K562 (cell line): ENCODE results near the gene SMIM3. TPM values are rescaled to one million over a fixed set of nuclear protein-coding genes. Genes with fewer than 3 reads are reported as not detected.

ENCODE experiments used
- ESRRA ChIP-seq: fragments of 450-650 bp; IDR thresholded peaks from 2 replicates; pipeline ENCODE4 v1.6.1; 2014; ENCODE audit warnings: low read depth, mild to moderate bottlenecking, moderate library complexity, borderline replicate concordance
- KDM1A ChIP-seq, 2 experiments: fragments of 450-650 bp; IDR thresholded peaks; 2 replicates each; pipeline ENCODE4 v1.6.1; 2016; ENCODE audit warnings: mild to moderate bottlenecking in 2 of 2
- KDM5B ChIP-seq: fragments of 200-600 bp; sonication (generic); IDR thresholded peaks from 2 replicates; pipeline ENCODE4 v1.6.1; 2012; ENCODE audit warnings: low read depth, mild to moderate bottlenecking, moderate library complexity, low read length, control low read depth, inconsistent platforms; ENCODE audit not compliant: insufficient replicate concordance
- KLF1 ChIP-seq: fragments of 450-650 bp; IDR thresholded peaks from 2 replicates; pipeline ENCODE4 v1.6.1; 2016; ENCODE audit warnings: missing genetic modification characterization, missing compliant biosample characterization
- KLF13 ChIP-seq: fragments of 450-650 bp; IDR thresholded peaks from 2 replicates; pipeline ENCODE4 v1.6.1; 2016; ENCODE audit warnings: missing genetic modification characterization, low read depth, mild to moderate bottlenecking, missing compliant biosample characterization, moderate library complexity, borderline replicate concordance
- KLF16 ChIP-seq: IDR thresholded peaks from 2 replicates; pipeline ENCODE4 v1.6.1; 2016; ENCODE audit warnings: antibody characterized with exemption
- L3MBTL2 ChIP-seq: fragments of 450-650 bp; IDR thresholded peaks from 2 replicates; pipeline ENCODE4 v1.6.1; 2016; ENCODE audit warnings: mild to moderate bottlenecking, moderate library complexity
- MAFG ChIP-seq: fragments of 450-650 bp; conservative IDR thresholded peaks from 2 replicates; pipeline ENCODE4 v1.6.1; 2016; ENCODE audit warnings: missing genetic modification characterization, missing compliant biosample characterization
- MAZ ChIP-seq, 2 experiments: fragments of 450-650 bp in 1 of 2; sonication (generic) in 1 of 2; formaldehyde crosslinking; IDR thresholded peaks in 1 of 2; conservative IDR thresholded peaks in 1 of 2; 2 replicates each; pipeline versions ENCODE4 v1.4.0 to v1.5.0; 2020; ENCODE audit warnings: mild to moderate bottlenecking in 1 of 2, missing genetic modification reagents in 1 of 2
- NFE2 ChIP-seq: IDR thresholded peaks from 2 replicates; pipeline ENCODE4 v1.6.1; 2014; ENCODE audit warnings: antibody characterized with exemption, low read depth
- NFIC ChIP-seq: fragments of 450-650 bp; IDR thresholded peaks from 2 replicates; pipeline ENCODE4 v1.6.1; 2017; ENCODE audit warnings: mild to moderate bottlenecking, inconsistent platforms
- PREB ChIP-seq: sonication (generic); formaldehyde crosslinking; IDR thresholded peaks from 2 replicates; pipeline ENCODE4 v1.8.1; 2023; ENCODE audit warnings: mild to moderate bottlenecking, missing genetic modification reagents
- PTRF ChIP-seq: fragments of 450-650 bp; IDR thresholded peaks from 2 replicates; pipeline ENCODE4 v1.6.1; 2016; ENCODE audit warnings: mild to moderate bottlenecking, missing genetic modification characterization, missing compliant biosample characterization
- RCOR1 ChIP-seq, 2 experiments: IDR thresholded peaks; 2 replicates each; pipeline ENCODE4 v1.6.1; 2012; ENCODE audit warnings: low read depth in 2 of 2, low read length in 2 of 2, borderline replicate concordance in 1 of 2, improper control_type of control experiment in 1 of 2
- RUNX1 ChIP-seq: sonication (generic); IDR thresholded peaks from 2 replicates; pipeline ENCODE4 v1.6.1; 2016; ENCODE audit warnings: antibody characterized with exemption, low read depth
- SETDB1 ChIP-seq: IDR thresholded peaks from one replicate; pipeline ENCODE4 v1.6.1; 2012; ENCODE audit warnings: low read length, control low read depth, inconsistent platforms
- TAF15 ChIP-seq: fragments of 200-400 bp; formaldehyde crosslinking; IDR thresholded peaks from 2 replicates; pipeline ENCODE4 v1.6.1; 2017; ENCODE audit warnings: mild to moderate bottlenecking, low read depth, low read length, moderate library complexity
- TARDBP ChIP-seq: fragments of 450-650 bp; IDR thresholded peaks from 2 replicates; pipeline ENCODE4 v1.6.1; 2016
- TEAD2 ChIP-seq: fragments of 450-650 bp; IDR thresholded peaks from 2 replicates; pipeline ENCODE4 v1.6.1; 2016; ENCODE audit warnings: missing genetic modification characterization, control low read depth, missing compliant biosample characterization
- ZHX1 ChIP-seq: fragments of 150-350 bp; conservative IDR thresholded peaks from 2 replicates; pipeline ENCODE4 v1.6.1; 2014; ENCODE audit warnings: low read length
- polyA plus RNA-seq, 8 experiments: library from polyadenylated mRNA; depleted of rRNA in 4 of 8; stranded (reverse) in 5 of 8; unstranded in 3 of 8; fragments of >200 nt; fragmentation: Nextera tagmentation in 2 of 8; fragmentation: Illumina TruSeq in 1 of 8; extraction: Ambion mirVana in 2 of 8; extraction: Trizol in 1 of 8; gene quantifications; 2 replicates each; pipeline versions ENCODE4 v1.2.1 to v1.2.3, GENCODE V29; 2011 to 2014; ENCODE audit warnings: inconsistent platforms in 1 of 8, missing spikeins in 1 of 8
- total RNA-seq, 7 experiments: library from RNA; depleted of rRNA in 6 of 7; stranded (reverse); fragments of >200 nt in 6 of 7; fragmentation: Illumina TruSeq in 2 of 7; extraction: Trizol in 2 of 7; gene quantifications; 2 replicates each; pipeline versions ENCODE4 v1.2.1 to v1.2.3, GENCODE V29; 2011 to 2021; ENCODE audit warnings: low replicate concordance in 1 of 7
- TF ChIP-seq, protein P1 (sequence below): sonication (generic); formaldehyde crosslinking; IDR thresholded peaks from 2 replicates; pipeline ENCODE4 v1.8.0; 2022; ENCODE audit warnings: missing genetic modification reagents, mild to moderate bottlenecking, borderline replicate concordance
- TF ChIP-seq, protein P2 (sequence below): sonication (generic); formaldehyde crosslinking; IDR thresholded peaks from 2 replicates; pipeline ENCODE4 v1.8.0; 2022; ENCODE audit warnings: missing genetic modification reagents, mild to moderate bottlenecking, moderate library complexity, borderline replicate concordance
- TF ChIP-seq, protein P3 (sequence below): sonication (generic); formaldehyde crosslinking; IDR thresholded peaks from 2 replicates; pipeline ENCODE4 v1.8.0; 2022; ENCODE audit warnings: mild to moderate bottlenecking, missing genetic modification reagents

Gene SMIM3
- total and polyA plus RNA-seq, 9 of the 15 experiments (the other 6 are each of a cell fraction or from before 2014, with no cell fraction given) = 4.1 to 27.7 (median 13.6) TPM

GRCh38 chr5:150801117-150801927, 22.8 kb downstream of the SMIM3 start (continued):
- TF ChIP-seq, protein P1, sequence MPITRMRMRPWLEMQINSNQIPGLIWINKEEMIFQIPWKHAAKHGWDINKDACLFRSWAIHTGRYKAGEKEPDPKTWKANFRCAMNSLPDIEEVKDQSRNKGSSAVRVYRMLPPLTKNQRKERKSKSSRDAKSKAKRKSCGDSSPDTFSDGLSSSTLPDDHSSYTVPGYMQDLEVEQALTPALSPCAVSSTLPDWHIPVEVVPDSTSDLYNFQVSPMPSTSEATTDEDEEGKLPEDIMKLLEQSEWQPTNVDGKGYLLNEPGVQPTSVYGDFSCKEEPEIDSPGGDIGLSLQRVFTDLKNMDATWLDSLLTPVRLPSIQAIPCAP (CRISPR knock-in tag) = no peak
- TF ChIP-seq, protein P2, sequence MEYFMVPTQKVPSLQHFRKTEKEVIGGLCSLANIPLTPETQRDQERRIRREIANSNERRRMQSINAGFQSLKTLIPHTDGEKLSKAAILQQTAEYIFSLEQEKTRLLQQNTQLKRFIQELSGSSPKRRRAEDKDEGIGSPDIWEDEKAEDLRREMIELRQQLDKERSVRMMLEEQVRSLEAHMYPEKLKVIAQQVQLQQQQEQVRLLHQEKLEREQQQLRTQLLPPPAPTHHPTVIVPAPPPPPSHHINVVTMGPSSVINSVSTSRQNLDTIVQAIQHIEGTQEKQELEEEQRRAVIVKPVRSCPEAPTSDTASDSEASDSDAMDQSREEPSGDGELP (CRISPR knock-in tag) = no peak
- TF ChIP-seq NFE2 (no peak; the same call in 1 of the 2 replicates), TEAD2 (tag) (0 out of 2 replicates have a peak, but pooled peaks have one; percentile 60), TARDBP (no peak), RUNX1 (no peak), KDM1A (IDR thresholded peaks at IDR 0.05) (no peak), KDM5B (no peak), ESRRA (no peak; the same call in none of the 2 replicates), NFIC (peak; percentile 92), TAF15 (no peak), MAZ (CRISPR knock-in tag; conservative IDR thresholded peaks at IDR 0.05 in 1 of 2, IDR thresholded peaks at IDR 0.05 in 1 of 2) (peak in 1 of 2 experiments; percentile 34; a peak in 1 of 4 replicates), KLF1 (tag) (no peak), SETDB1 (no peak), ZHX1 (no peak), PTRF (tag) (no peak), RCOR1 (IDR thresholded peaks at IDR 0.05; ENCODE audit: borderline replicate concordance in 1 of 2, low read depth in 2 of 2, low read length in 2 of 2) (no peak), KLF16 (no peak), KLF13 (tag) (no peak), L3MBTL2 (peak; percentile 67; the same call in 1 of the 2 replicates), MAFG (no peak), PREB (CRISPR knock-in tag) (no peak)
- TF ChIP-seq, protein P3, sequence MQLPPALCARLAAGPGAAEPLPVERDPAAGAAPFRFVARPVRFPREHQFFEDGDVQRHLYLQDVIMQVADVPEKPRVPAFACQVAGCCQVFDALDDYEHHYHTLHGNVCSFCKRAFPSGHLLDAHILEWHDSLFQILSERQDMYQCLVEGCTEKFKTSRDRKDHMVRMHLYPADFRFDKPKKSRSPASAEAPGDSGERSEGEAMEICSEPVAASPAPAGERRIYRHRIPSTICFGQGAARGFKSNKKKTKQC (CRISPR knock-in tag) = no peak
